MM.1S (cell line): Measurements from ENCODE around the gene THTPA.
"Not testable (repeated sequence)": the region's sequence is repeated elsewhere in the genome, so short reads cannot be mapped to it uniquely, and the experiment has no call there.

Experiments
- DNase-seq: peaks from one replicate; pipeline ENCODE4 v3.0.0-alpha.2; 2015
- H2AFZ ChIP-seq: fragments of 300-600 bp; sonication (generic); 2 replicates; pipeline ENCODE4 v1.6.0; 2016; ENCODE audit warnings: antibody characterized with exemption, low read length
- H3F3A ChIP-seq: fragments of 300-600 bp; sonication (generic); 2 replicates; pipeline ENCODE4 v1.6.1; 2016; ENCODE audit warnings: mild to moderate bottlenecking, antibody characterized with exemption, low read length, moderate library complexity, mixed read lengths; ENCODE audit not compliant: insufficient read depth
- H3K27ac ChIP-seq: fragments of 300-600 bp; sonication (generic); 2 replicates; pipeline ENCODE4 v1.5.1; 2016; ENCODE audit warnings: mild to moderate bottlenecking, low read length
- H3K27me3 ChIP-seq: fragments of 300-600 bp; sonication (generic); replicated peaks from 2 replicates; pipeline ENCODE4 v1.6.0; 2016; ENCODE audit warnings: low read length; ENCODE audit not compliant: insufficient read depth
- H3K36me3 ChIP-seq: fragments of 300-600 bp; sonication (generic); replicated peaks from 2 replicates; pipeline ENCODE4 v1.6.1; 2016; ENCODE audit warnings: mild to moderate bottlenecking, low read length, mixed read lengths; ENCODE audit not compliant: insufficient read depth
- H3K4me1 ChIP-seq: fragments of 300-600 bp; sonication (generic); 2 replicates; pipeline ENCODE4 v1.6.1; 2016; ENCODE audit warnings: low read length, mixed read lengths
- H3K4me2 ChIP-seq: fragments of 300-600 bp; sonication (generic); 2 replicates; pipeline ENCODE4 v1.6.0; 2016; ENCODE audit warnings: low read depth, low read length
- H3K4me3 ChIP-seq: fragments of 300-600 bp; sonication (generic); 2 replicates; pipeline ENCODE4 v1.5.1; 2016; ENCODE audit warnings: low read length, mixed read lengths
- H3K79me2 ChIP-seq: fragments of 300-600 bp; sonication (generic); 2 replicates; pipeline ENCODE4 v1.6.1; 2016; ENCODE audit warnings: mixed run types, low read length, mixed read lengths
- H3K9ac ChIP-seq: fragments of 300-600 bp; sonication (generic); 2 replicates; pipeline ENCODE4 v1.6.1; 2016; ENCODE audit warnings: low read length, mixed read lengths
- H3K9me2 ChIP-seq: fragments of 300-600 bp; sonication (generic); replicated peaks from 2 replicates; pipeline ENCODE4 v1.6.1; 2016; ENCODE audit warnings: mild to moderate bottlenecking, low read length, mixed read lengths; ENCODE audit not compliant: insufficient read depth
- H3K9me3 ChIP-seq: fragments of 300-600 bp; sonication (generic); replicated peaks from 2 replicates; pipeline ENCODE4 v1.6.1; 2016; ENCODE audit warnings: mild to moderate bottlenecking, low read length, mixed read lengths; ENCODE audit not compliant: insufficient read depth
- H4K20me1 ChIP-seq: fragments of 300-600 bp; sonication (generic); 2 replicates; pipeline ENCODE4 v1.6.1; 2016; ENCODE audit warnings: mild to moderate bottlenecking, low read length, moderate library complexity, mixed read lengths; ENCODE audit not compliant: insufficient read depth
- CTCF ChIP-seq: fragments of 300-600 bp; sonication (generic); IDR thresholded peaks from 2 replicates; pipeline ENCODE4 v1.5.1; 2016; ENCODE audit warnings: antibody characterized with exemption, low read length, mixed read lengths
- EZH2 ChIP-seq: fragments of 300-600 bp; sonication (generic); optimal IDR thresholded peaks from 2 replicates; pipeline ENCODE3; 2017; ENCODE audit warnings: low read depth, mild to moderate bottlenecking, antibody characterized with exemption, low read length, mixed read lengths
- EZH2phosphoT487 ChIP-seq: fragments of 300-600 bp; sonication (generic); IDR thresholded peaks from 2 replicates; pipeline ENCODE4 v1.6.1; 2018; ENCODE audit warnings: antibody characterized with exemption, low read length

The THTPA gene

GRCh38 chr14:23536494-23536893 lies 19.6 kb upstream of the THTPA start:
- Histone ChIP-seq H3K9ac (no peak overlapping the region), H3K79me2 (no peaks in the 10 kb centered on the region), H2AFZ (no peak overlapping the region), H3K36me3 (no peaks in the 10 kb centered on the region), H3K4me2 (no peak overlapping the region), H3K9me3 (no peaks in the 10 kb centered on the region), H4K20me1 (no peaks in the 10 kb centered on the region), H3K9me2 (no peaks in the 10 kb centered on the region), H3K27ac (no peak overlapping the region), H3K27me3 (no peaks in the 10 kb centered on the region), H3K4me1 (no peaks in the 10 kb centered on the region), H3F3A (no peaks in the 10 kb centered on the region), H3K4me3 (no peak overlapping the region)
- TF ChIP-seq EZH2 (no peak), CTCF (no peak), EZH2phosphoT487 (no peak)
- DNase-seq = no peak

DNA sequence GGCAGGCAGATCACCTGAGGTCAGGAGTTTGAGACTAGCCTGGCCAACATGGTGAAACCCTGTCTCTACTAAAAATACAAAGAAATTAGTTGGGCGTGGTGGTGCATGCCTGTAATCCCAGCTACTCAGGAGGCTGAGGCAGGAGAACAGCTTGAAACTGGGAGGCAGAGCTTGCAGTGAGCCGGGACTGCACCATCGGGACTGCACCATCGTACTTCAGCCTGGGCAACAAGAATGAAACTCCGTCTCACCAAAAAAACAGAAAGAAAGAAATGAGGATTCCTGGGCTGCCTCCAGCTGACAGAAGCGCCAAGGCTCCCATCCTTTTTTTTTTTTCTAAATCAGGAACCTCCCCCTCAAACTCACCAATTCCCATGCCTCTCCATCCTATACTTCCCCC lies 19.2 kb upstream of the THTPA start:
- H3K9me2 ChIP-seq = not testable (repeated sequence)

GRCh38 chr14:23537351-23538049 lies 18.6 kb upstream of the THTPA start:
- no peaks in the 10 kb centered on the region for H3K9me3 ChIP-seq
- H3K9ac ChIP-seq = no peak overlapping the region
- TF ChIP-seq EZH2phosphoT487 (no peak), CTCF (no peak), EZH2 (no peak)
- no peaks in the 10 kb centered on the region for H3K4me1 ChIP-seq
- no peak for DNase-seq
- H2AFZ ChIP-seq = no peak overlapping the region
- no peak overlapping the region for H3K27ac ChIP-seq
- H3K9me2 ChIP-seq = no peaks in the 10 kb centered on the region
- no peaks in the 10 kb centered on the region for H3K27me3 ChIP-seq
- H3K79me2 ChIP-seq = no peaks in the 10 kb centered on the region
- H3F3A ChIP-seq = no peaks in the 10 kb centered on the region
- no peaks in the 10 kb centered on the region for H4K20me1 ChIP-seq
- no peaks in the 10 kb centered on the region for H3K36me3 ChIP-seq
- H3K4me3 ChIP-seq = no peak overlapping the region
- no peak overlapping the region for H3K4me2 ChIP-seq

More for the DNA sequence above, 19.2 kb upstream of the THTPA start:
- not testable (repeated sequence) for H3F3A ChIP-seq, H3K9ac ChIP-seq, H3K4me3 ChIP-seq, DNase-seq, H3K79me2 ChIP-seq, H3K9me3 ChIP-seq, H3K4me1 ChIP-seq, H2AFZ ChIP-seq, H3K27me3 ChIP-seq, H3K4me2 ChIP-seq, H4K20me1 ChIP-seq, H3K27ac ChIP-seq, H3K36me3 ChIP-seq

DNA sequence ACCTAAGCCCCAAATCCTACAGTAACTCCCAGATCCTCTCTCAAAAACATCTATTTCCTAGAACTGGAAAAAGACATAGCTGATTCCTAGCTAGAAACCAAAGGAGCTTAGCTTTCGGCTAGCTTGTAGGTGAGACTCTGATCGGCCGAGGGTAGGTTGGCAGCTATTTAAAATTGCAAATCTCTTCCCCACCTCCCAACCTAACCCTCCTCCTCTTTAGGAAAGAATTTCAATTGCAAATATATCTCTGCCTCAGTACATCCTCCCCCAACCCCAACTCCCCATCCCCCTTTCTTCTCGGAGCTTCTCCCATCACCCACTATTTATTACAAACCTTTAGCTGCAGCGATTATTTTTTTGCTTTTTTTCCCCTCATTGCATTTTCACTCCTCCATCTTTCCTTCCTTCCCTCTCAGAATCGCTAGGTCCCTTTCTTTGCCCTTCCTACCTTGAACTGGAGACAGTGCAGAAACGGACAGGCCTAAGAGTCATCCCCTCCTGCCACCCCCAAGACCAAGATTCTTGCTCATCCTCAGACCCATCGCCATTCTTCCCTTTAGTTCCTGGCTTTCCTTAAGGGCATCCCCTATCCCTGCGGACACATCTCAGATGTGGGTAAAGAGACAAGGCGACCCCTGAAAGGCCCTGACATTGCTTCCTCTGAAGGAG lies 17.9 kb upstream of the THTPA start:
- Histone ChIP-seq H3K36me3 (no peaks in the 10 kb centered on the region), H3K9ac (no peak overlapping the region), H3K4me1 (no peaks in the 10 kb centered on the region), H2AFZ (no peak overlapping the region), H4K20me1 (no peaks in the 10 kb centered on the region), H3K27me3 (no peaks in the 10 kb centered on the region), H3K9me3 (no peaks in the 10 kb centered on the region), H3K4me2 (no peak overlapping the region), H3F3A (no peaks in the 10 kb centered on the region), H3K4me3 (no peak overlapping the region), H3K27ac (no peak overlapping the region), H3K79me2 (no peaks in the 10 kb centered on the region), H3K9me2 (no peaks in the 10 kb centered on the region)
- no peak for DNase-seq
- TF ChIP-seq CTCF (no peak), EZH2phosphoT487 (no peak)
